ENCODE measurements around the gene ROCK2.

Gene ROCK2

DNA sequence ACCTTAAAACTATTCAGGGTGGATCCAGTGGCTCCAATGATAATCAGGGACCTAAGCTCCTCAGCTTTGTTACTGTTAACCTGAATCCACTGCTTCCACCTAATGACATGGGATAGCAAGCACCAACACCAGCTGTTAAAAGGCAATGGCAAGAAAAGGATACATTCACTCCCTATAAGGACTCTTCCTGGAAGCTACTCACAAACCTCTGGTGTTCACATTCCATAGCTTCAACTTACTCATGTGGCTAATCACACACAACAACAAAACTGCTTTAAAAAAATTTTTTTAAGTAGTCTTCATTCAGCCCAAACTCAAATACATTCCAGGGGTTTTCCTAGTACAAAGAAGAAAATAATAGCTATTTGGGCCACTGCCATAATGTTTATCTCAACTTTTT lies 24.5 kb downstream of the ROCK2 start:
- peaks cover 3% of the 10 kb centered on the region for H3K36me3 Mint-ChIP-seq
- DNase-seq: no peak

DNA sequence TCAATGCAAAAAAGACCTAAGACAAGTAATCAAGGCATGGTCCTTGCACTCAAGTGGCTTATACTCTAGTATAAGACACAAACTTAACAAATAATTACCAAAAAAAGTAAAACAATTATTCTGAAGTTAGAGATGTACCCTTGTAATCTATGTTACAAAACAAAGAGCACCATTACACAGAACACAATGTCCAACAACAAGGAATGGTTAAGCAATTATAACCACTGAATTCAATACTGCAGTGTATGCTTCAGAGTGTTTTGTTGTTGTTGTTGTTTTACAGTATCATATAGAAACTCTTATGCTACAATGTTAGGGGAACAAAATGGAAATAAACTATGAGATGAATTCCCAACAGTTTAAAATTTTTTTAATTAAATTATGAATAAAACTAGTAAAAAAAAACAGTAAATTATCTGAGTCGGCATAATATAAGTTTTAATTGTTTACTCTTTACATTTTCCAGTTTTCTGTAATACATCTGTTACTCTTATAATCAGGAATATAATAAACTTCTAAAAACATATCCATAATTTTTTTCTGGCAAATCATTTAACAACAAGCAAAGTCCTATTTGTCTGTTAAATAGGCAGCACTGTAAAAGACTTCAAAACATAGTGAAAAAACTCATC lies 29.2 kb downstream of the ROCK2 start:
- H3K27ac Mint-ChIP-seq: no peak overlapping the region
- no peaks in the 10 kb centered on the region for H3K9me3 Mint-ChIP-seq
- CTCF ChIA-PET: no interaction called here
- no peak for DNase-seq
- H3K4me1 Mint-ChIP-seq: no peaks in the 10 kb centered on the region
- H3K36me3 Mint-ChIP-seq: peaks cover 3% of the 10 kb centered on the region
- no peaks in the 10 kb centered on the region for H3K27me3 Mint-ChIP-seq
- no peak overlapping the region for H3K4me3 Mint-ChIP-seq

More for the DNA sequence above, 24.5 kb downstream of the ROCK2 start:
- CTCF ChIA-PET: interaction anchor here (1.0 kb wide), 1 partner anchor 9 kb away, joined by 3 read pairs; no protein-coding TSS in a partner anchor
- Mint-ChIP-seq H3K4me1 (no peaks in the 10 kb centered on the region), H3K27ac (no peak overlapping the region), H3K4me3 (no peak overlapping the region), H3K9me3 (no peaks in the 10 kb centered on the region), H3K27me3 (no peaks in the 10 kb centered on the region)

DNA sequence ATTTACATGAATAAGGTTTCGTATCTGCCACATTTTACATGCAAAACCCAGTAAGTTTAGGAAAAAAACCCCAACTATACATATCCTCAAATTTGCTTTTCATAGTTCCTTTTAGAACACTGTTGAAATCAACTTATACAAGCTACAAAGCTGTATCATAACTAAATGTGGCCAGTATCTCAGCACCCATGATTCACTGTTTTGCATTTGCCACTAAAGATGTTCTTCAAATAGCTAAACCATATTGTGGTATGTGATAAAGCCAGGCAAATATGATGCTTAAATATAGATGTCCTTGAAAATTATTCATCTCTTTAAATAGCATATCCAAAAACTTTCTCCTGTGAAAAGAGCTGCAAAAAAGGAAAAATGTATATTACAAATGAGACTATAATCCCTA lies 29.9 kb downstream of the ROCK2 start:
- CTCF ChIA-PET: no interaction called here
- no peak overlapping the region for H3K27ac Mint-ChIP-seq
- H3K27me3 Mint-ChIP-seq: no peaks in the 10 kb centered on the region
- no peaks in the 10 kb centered on the region for H3K4me1 Mint-ChIP-seq
- H3K4me3 Mint-ChIP-seq: no peak overlapping the region
- no peak for DNase-seq
- H3K9me3 Mint-ChIP-seq: no peaks in the 10 kb centered on the region
- peaks cover 3% of the 10 kb centered on the region for H3K36me3 Mint-ChIP-seq

DNA sequence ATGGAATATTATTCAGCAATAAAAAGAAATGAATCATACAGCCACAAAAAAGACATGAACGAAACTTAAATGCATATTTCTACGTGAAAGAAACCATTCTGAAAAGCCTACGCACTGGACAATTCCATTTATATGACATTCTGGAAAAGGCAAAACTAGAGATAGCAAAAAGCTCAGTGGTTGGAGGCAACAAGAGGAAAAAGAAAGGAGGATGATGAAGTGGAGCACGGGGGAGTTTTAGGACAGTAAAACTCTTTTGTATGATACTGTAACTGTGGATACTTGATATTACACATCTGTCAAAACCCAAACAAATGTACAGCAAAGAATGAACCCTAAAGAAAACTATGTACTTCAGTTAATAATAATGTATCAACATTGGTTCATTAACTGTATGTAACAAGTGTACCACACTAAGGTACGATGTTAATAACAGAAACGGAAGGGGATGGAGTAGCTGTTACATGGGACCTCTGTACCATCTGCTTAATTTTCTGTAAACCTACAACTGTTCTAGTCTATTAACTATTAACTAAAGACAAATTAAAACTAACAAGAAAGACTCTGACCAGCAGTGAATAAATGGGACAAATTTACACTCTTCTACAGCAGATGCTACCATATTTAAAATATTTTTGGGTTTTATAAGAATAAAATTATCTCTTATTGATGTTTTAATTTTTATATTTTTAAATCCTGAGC lies 31.5 kb downstream of the ROCK2 start:
- H3K36me3 Mint-ChIP-seq: no peaks in the 10 kb centered on the region
- H3K9me3 Mint-ChIP-seq: no peaks in the 10 kb centered on the region
- no peak for DNase-seq
- H3K27me3 Mint-ChIP-seq: no peaks in the 10 kb centered on the region
- H3K4me1 Mint-ChIP-seq: no peaks in the 10 kb centered on the region
- no peak overlapping the region for H3K27ac Mint-ChIP-seq
- CTCF ChIA-PET: no interaction called here
- no peak overlapping the region for H3K4me3 Mint-ChIP-seq

DNA sequence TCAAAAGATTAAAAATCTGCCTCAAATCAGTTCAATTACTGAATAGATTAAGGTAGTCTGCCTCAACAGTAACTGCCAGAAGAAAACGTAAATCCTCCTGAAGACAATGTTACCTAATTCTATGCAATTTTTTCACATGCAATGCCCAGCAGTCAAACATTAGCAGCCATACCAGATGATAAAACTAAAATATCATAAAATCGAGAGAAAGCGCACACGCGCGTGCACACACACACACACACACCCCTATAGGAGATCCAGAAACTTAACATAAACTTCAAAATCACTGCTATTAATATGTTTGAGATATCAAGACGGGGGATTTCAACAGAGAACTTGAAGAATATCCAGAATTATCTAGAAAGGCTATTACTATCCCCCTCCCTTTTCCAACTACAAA lies 32.9 kb downstream of the ROCK2 start:
- H3K9me3 Mint-ChIP-seq: no peaks in the 10 kb centered on the region
- no peaks in the 10 kb centered on the region for H3K27me3 Mint-ChIP-seq
- no peak overlapping the region for H3K27ac Mint-ChIP-seq
- no peaks in the 10 kb centered on the region for H3K36me3 Mint-ChIP-seq
- no peaks in the 10 kb centered on the region for H3K4me1 Mint-ChIP-seq
- CTCF ChIA-PET: no interaction called here
- H3K4me3 Mint-ChIP-seq: no peak overlapping the region
- DNase-seq: no peak

DNA sequence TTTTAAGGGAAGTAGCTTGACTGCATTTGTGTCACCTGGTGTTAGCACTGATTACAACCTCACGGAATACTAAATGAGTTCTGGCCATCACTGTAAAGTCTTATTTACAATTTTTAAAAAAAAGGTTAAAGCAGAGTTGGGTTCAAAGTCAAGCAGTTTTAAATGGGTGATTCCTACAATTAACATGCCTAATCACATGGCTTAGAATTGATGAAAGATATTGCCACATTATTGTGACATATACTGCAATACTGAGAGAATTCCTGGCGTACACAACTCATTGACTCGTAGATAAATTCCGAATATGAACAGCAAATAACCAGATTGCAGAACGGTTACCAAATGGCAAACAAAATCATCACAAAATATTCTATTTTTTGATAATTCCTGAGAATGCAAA lies 34.2 kb downstream of the ROCK2 start:
- no peak for DNase-seq
- Mint-ChIP-seq H3K4me1 (no peaks in the 10 kb centered on the region), H3K4me3 (no peak overlapping the region), H3K27me3 (no peaks in the 10 kb centered on the region), H3K9me3 (no peaks in the 10 kb centered on the region), H3K36me3 (no peaks in the 10 kb centered on the region), H3K27ac (no peak overlapping the region)
- CTCF ChIA-PET: no interaction called here

DNA sequence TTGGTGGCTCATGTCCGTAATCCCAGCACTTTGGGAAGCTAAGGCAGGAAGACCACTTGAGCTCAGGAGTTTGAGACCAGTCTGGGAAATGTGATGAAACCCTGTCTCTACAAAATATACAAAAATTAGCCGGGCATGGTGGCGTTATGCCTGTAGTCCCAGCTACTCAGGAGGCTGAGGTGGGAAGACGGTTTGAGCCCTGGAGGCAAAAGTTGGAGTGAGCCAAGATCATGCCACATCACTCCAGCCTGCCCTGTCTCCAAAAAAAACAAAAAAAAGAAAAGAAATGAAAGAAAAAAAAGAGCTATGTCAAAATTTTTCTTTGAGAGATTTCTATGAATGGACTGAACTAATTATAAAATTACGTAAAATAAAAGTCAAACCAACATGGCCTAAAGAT lies 34.7 kb downstream of the ROCK2 start:
- Mint-ChIP-seq H3K36me3 (no peaks in the 10 kb centered on the region), H3K4me3 (no peak overlapping the region), H3K27ac (no peak overlapping the region), H3K4me1 (no peaks in the 10 kb centered on the region), H3K27me3 (no peaks in the 10 kb centered on the region), H3K9me3 (no peaks in the 10 kb centered on the region)
- DNase-seq: no peak
- CTCF ChIA-PET: no interaction called here

DNA sequence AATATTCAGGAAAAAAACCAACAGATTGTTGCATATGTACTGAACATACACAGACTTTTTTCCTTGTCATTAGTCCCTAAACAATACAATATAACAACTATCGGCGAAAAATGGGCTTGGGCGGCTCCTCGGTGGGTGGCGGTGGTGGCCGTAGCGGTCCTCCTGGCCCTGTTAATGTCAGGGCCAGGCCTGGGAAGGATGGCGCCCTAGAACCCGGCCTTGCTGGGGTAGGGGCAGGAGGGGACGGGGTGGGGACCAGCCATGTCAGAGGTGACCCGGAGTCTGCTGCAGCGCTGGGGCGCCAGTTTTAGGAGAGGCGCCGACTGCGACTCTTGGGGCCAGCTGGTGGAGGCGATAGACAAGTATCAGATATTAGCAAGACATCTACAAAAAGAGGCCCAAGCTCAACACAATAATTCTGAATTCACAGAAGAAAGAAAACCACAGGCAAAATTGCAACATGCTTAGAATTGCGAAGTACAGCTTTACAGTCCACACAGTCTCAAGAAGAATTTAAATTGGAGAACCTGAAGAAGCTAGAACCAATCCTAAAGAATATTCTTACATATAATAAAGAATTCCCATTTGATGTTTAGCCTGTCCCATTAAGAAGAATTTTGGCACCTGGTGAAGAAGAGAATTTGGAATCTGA lies 36.5 kb downstream of the ROCK2 start:
- CTCF ChIA-PET: no interaction called here
- Mint-ChIP-seq H3K27me3 (no peaks in the 10 kb centered on the region), H3K9me3 (no peaks in the 10 kb centered on the region), H3K4me1 (no peaks in the 10 kb centered on the region), H3K4me3 (no peak overlapping the region), H3K27ac (no peak overlapping the region), H3K36me3 (no peaks in the 10 kb centered on the region)
- no peak for DNase-seq

DNA sequence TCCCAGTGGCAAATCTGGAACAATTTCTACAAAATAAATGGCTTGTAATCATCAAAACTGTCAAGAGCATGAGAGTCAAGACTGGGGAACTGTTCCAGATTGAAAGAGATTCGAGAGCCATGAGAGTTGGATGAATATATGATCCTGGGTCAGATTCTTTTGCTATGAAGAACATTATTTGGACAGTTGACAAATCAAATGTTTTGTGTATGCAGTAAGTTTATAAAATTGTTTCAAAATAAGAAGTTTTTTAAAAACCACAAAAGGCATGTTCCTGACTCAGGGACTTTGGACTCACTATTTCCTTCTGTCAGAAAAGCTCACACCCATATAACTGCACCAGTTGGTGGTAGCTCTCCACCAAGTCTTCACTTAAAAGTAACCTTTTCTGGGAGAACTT lies 38.5 kb downstream of the ROCK2 start:
- Mint-ChIP-seq H3K27ac (no peak overlapping the region), H3K9me3 (no peaks in the 10 kb centered on the region), H3K36me3 (no peaks in the 10 kb centered on the region), H3K27me3 (no peaks in the 10 kb centered on the region), H3K4me3 (no peak overlapping the region), H3K4me1 (no peaks in the 10 kb centered on the region)
- no peak for DNase-seq
- CTCF ChIA-PET: interaction anchor here (0.6 kb wide), 1 partner anchor 178 kb away, joined by 3 read pairs; no protein-coding TSS in a partner anchor

DNA sequence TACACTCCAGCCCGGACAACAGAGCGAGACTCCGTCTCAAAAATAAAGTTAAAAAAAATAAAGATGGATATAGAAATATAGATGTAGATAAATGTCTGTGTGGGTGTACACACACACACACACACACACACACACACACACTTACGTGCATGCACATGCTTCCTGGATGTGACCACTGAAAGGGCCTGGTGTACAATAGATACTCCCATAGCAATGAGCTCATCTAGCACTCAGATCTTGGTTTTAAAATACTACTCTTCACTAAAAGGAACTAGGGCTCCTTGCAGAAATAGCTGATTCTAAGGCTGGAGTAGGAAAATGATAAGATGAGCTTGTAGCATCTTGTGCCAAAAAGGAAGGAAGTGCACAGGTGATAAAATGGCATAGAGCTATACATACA lies 39.1 kb downstream of the ROCK2 start:
- CTCF ChIA-PET: no interaction called here
- Mint-ChIP-seq H3K4me1 (no peaks in the 10 kb centered on the region), H3K4me3 (no peak overlapping the region)

DNA sequence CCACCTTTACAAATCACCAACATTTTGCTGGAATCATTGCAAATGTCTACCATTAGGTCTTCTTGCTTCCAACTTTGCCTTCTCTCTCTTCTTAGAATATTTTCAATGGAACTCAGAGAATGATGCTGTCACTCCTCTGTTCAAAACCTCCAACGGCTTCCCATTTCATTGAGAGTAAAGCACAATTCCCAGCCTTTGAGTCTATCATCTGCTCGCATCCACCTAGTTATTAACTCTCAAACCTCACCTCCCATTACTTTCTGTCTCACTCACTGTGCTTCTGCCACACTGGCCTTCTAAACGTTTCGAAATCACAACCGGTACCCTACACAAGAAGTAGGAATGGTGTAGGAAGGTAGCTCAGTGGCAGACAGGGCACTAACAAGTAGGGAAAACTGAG lies 40.0 kb downstream of the ROCK2 start:
- Mint-ChIP-seq H3K27me3 (no peaks in the 10 kb centered on the region), H3K27ac (no peak overlapping the region), H3K4me3 (no peak overlapping the region), H3K9me3 (no peaks in the 10 kb centered on the region), H3K4me1 (no peaks in the 10 kb centered on the region), H3K36me3 (no peaks in the 10 kb centered on the region)
- no peak for DNase-seq
- CTCF ChIA-PET: no interaction called here

More for the DNA sequence above, 39.1 kb downstream of the ROCK2 start:
- H3K9me3 Mint-ChIP-seq: no peaks in the 10 kb centered on the region
- H3K27me3 Mint-ChIP-seq: no peaks in the 10 kb centered on the region
- DNase-seq: no peak
- no peaks in the 10 kb centered on the region for H3K36me3 Mint-ChIP-seq
- H3K27ac Mint-ChIP-seq: no peak overlapping the region

DNA sequence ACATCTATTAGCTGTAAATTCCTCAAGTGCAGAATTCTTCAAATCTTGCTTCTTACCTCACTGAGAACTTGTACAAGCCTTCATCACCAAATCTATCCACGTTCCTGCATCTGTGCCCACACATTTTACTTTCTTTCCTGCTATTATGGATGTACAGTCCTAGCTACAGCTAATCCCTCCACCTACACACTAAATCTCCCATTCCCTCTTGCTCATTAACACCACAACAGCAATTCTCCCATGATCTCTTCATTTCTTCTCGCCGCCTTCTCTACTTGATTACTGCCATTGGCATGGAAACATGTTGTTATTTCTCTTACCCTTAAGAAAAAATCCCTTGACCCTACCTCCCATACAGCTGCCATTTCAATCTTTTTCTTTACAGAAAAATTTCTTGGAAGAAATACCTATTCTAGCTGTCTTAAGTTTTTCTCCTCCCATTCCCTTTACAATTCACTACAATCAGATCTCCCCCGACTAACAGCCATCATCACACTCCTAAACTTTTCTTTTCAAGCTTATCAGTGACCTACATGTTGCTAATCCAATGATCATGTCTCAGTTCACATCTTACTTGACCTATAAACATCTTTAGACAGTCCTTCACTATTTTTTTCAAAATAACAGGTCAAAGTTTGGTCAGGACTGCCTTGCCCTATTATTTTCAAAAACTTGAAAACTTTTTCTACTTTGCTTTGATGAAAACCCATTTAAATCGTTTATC lies 41.0 kb downstream of the ROCK2 start:
- no peaks in the 10 kb centered on the region for H3K27me3 Mint-ChIP-seq
- no peaks in the 10 kb centered on the region for H3K9me3 Mint-ChIP-seq
- CTCF ChIA-PET: no interaction called here
- no peaks in the 10 kb centered on the region for H3K4me1 Mint-ChIP-seq
- no peak for DNase-seq
- H3K27ac Mint-ChIP-seq: no peak overlapping the region
- no peak overlapping the region for H3K4me3 Mint-ChIP-seq
- no peaks in the 10 kb centered on the region for H3K36me3 Mint-ChIP-seq

DNA sequence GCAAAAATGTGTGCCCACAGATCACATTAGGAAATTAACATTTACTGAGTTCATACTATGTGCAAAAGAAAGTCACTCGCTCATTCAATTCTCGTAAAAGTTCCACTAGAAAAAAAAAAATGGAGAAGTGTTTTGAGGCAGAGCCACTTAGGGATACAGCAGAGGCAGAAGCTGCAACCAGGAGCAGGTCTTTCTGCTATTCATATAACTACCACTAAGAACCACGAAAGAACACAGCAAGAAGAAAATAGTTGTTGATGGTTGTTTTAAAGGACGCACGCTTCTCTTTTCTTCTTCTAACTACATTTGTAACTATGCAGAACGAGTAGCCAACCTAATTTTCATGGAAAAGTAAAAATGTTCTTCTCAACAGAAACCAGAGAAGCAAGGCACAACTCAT lies 45.0 kb downstream of the ROCK2 start:
- DNase-seq: no peak
- no peak overlapping the region for H3K27ac Mint-ChIP-seq
- no peaks in the 10 kb centered on the region for H3K4me1 Mint-ChIP-seq
- H3K27me3 Mint-ChIP-seq: no peaks in the 10 kb centered on the region
- H3K36me3 Mint-ChIP-seq: no peaks in the 10 kb centered on the region
- H3K4me3 Mint-ChIP-seq: no peak overlapping the region
- CTCF ChIA-PET: no interaction called here
- no peaks in the 10 kb centered on the region for H3K9me3 Mint-ChIP-seq

DNA sequence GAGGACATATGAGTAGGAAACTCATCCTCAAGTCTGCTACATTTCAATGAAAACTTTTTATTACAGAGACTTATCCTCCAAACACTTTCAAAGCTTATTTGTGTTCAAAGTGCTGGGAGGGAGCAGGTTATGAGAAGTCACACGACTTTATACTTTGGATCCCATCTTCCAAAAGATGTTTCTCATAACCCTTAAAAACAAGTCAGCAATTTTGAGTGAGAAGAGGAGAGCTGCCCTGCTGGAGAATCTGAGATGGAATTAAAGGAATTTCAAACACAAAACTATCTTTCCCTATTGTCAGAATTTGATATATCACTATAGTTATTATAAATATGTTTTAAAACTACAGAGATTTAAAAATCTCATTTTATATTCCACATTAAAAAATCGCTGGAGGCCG lies 45.8 kb downstream of the ROCK2 start:
- Mint-ChIP-seq H3K9me3 (no peaks in the 10 kb centered on the region), H3K4me3 (no peak overlapping the region), H3K4me1 (no peaks in the 10 kb centered on the region), H3K27ac (no peak overlapping the region), H3K36me3 (no peaks in the 10 kb centered on the region), H3K27me3 (no peaks in the 10 kb centered on the region)
- DNase-seq: no peak
- CTCF ChIA-PET: no interaction called here

DNA sequence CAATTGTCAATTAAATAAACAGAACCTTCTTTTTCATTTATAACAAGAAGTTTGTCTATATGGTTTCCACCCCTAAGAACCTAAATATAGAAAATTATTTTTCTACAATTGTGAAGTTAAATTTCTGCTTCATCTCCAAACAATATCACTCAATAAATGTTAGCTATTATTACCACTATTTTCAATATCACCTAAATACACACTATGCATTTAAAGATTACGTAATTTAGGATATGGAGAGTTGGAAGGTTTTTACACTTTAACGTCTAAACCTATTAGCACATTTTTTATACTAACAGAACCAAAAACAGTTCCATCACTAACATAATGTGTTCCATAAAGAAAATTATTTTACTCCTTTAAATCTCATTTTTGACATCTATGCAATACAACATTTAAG lies 48.0 kb downstream of the ROCK2 start:
- Mint-ChIP-seq H3K9me3 (no peaks in the 10 kb centered on the region), H3K4me1 (peaks cover 4% of the 10 kb centered on the region), H3K36me3 (no peaks in the 10 kb centered on the region), H3K27me3 (no peaks in the 10 kb centered on the region), H3K27ac (no peak overlapping the region), H3K4me3 (no peak overlapping the region)
- CTCF ChIA-PET: no interaction called here
- no peak for DNase-seq
